ENCODE results near the gene CCM2.
"Not testable (repeated sequence)": the region's sequence is repeated elsewhere in the genome, so short reads cannot be mapped to it uniquely, and the experiment has no call there.

The CCM2 gene

DNA sequence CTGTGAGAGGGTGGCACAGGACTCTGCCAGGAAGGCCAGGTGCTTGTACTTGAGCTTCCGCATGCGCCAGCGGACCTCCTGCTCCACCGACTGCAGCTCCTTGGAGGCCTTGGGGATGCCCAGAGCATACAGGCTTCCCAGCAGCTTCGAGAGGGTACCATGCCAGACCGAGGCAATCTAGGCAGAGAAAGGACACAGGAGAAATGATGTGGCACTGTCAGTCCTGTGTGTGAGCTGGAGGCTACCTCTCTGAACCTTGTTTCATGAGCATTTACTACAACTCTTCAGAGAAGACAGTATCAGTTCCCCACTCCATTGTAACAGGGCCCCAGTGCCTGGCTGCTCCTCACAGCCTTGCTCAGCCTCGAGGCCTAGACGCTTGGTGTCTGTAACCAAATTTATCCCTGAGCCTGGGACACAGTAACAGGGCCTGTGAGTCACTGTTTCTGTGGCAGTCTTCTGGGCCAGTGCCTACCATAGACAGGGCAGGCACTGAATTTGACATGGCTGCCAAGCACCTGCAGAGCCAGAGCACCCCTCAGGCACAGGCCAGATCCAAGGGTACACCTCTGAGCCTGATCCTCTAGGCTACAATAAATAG, 105.7 kb downstream of the CCM2 start:
- peak overlapping the region in 1 of 21 experiments; percentile 0 for H3K27ac ChIP-seq
- no peak overlapping the region for H3K4me3 ChIP-seq

DNA sequence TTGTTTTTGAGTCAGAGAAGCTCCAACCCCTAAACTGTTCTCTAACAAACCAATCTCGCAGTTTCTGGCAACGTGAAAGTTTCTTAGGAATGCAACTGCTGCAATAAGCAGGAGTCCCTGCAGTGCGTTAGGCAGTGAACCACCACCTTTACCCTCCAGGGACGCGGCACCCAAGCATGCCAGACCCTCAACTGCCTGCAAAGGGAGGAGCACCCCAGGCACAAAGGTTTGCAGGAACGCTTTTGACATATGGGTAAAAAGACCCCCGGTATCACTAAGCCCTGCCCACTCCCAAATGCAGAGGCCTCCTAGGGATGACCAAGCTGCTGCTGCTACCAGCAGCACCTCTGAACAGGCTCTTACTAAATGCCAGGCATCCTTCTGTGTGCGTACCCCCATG, 106.8 kb downstream of the CCM2 start:
- Histone ChIP-seq H3K27ac (no peak overlapping the region), H3K4me3 (no peak overlapping the region)

GRCh38 chr7:45107356-45107755, 107.4 kb downstream of the CCM2 start:
- Histone ChIP-seq H3K27ac (no peak overlapping the region), H3K4me3 (no peak overlapping the region)

DNA sequence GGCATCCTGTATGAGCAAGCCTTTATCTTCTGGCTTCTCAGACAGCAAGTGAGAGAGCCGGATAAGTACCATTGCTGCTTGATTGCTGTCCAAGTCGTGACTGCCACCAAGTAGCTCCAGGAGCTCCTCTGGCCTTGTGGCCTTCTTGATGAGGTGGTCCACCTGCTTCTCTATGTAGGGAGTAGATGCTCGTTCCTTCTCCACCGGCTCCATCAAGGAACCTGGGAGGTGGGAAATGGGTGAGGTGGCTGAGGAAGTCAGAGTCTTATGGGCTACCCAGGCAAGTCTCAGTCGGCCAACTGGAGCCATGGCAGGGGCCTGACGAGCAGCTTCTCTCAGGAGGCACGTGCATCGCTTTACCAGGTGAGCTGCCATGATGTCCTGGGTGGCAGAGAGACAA, 108.9 kb downstream of the CCM2 start:
- Histone ChIP-seq H3K27ac (no peak overlapping the region), H3K4me3 (no peak overlapping the region)

- Histone ChIP-seq H3K4me3 (peak within 1 kb of the TSS; percentile 58 to 93 (median 78)), H3K27ac (peak within 1 kb of the TSS; percentile 82 to 96 (median 91))
Measured at GRCh38 chr7:45111298-45112223, 111.6 kb downstream of the CCM2 start, which contains the start of gene TBRG4. Gene TBRG4 (minus strand): TSS chr7:45111697. CDS start chr7:45109237, 2,460 bp downstream.

GRCh38 chr7:45112648-45113047, 112.6 kb downstream of the CCM2 start:
- H3K27ac ChIP-seq = peak overlapping the region in 4 of 21 experiments; percentile 92 to 94 (median 93)
- H3K4me3 ChIP-seq = peak overlapping the region in 1 of 7 experiments; percentile 93

- H3K27ac ChIP-seq, H3K4me3 ChIP-seq: not testable (repeated sequence)
Measured at GRCh38 chr7:45114257-45114656, 114.3 kb downstream of the CCM2 start.

DNA sequence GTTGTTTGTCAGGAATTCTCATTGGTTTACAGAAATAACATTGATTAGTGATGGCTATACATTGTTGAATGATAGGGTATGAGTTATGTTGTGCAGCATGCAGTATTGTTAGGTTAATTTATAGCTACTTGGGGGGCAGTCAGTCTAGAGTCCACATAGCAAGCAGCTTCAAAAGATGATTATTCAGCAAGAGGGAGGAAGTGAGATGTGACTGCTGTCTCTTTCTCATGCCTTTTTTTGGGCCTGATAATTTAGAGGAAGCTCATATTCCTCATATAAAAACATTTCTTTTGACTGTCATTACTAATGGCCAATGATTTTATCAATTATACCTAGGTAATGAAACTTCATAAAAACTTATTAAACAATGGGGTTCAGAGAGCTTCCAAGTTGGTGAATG, 114.9 kb downstream of the CCM2 start:
- H3K27ac ChIP-seq = no peak overlapping the region
- H3K4me3 ChIP-seq = no peak overlapping the region

GRCh38 chr7:45116048-45116447, 116.0 kb downstream of the CCM2 start:
- Histone ChIP-seq H3K4me3 (no peak overlapping the region), H3K27ac (no peak overlapping the region)

DNA sequence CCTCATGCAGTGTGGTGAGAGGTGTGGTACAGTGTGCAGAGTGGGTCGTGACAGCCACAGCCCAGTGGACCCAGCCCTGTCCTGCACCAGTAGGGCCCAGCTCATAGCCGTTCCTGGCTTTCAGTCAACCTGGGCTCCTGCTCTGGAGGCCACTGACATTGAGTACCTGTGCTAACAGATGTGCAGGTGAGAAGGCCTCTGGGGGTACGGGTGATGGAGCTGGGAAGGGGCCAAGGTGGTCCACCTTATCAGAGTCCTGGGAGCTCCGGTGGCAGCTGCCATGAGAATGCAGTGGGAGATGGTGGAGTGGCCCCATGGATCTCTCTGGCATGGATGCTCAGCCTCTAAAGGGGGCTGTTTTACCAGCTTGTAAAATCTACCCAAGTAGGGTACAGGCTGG, 117.6 kb downstream of the CCM2 start:
- H3K4me3 ChIP-seq = no peak overlapping the region
- no peak overlapping the region for H3K27ac ChIP-seq

- H3K27ac ChIP-seq = no peak overlapping the region
- no peak overlapping the region for H3K4me3 ChIP-seq
Measured at GRCh38 chr7:45118292-45118691, 118.3 kb downstream of the CCM2 start.

DNA sequence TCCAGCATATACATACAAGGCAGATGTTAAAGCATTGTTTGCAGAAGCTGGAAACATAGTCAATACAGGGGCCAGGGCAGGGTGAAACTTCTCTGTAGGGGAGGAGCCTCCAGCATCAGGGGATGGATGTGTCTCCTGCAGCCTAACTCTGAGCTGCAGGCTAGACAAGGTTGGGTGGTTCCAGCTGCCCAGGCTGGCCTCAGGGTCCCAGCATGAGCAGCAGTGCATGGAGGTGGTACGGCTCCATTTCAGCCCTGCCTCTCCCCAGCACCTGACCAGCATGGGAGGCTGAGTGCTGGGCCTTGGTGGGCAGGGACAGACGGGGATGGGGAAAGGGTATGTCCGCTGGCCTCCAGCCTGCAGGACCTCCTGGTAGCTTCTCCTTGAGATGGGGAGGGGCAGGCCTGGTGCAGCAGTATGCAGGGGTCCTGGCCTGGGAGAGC, 118.9 kb downstream of the CCM2 start:
- H3K27ac ChIP-seq = no peak overlapping the region

GRCh38 chr7:45119550-45119949, 119.5 kb downstream of the CCM2 start:
- Histone ChIP-seq H3K27ac (no peak overlapping the region), H3K4me3 (no peak overlapping the region)

More for the DNA sequence above, 118.9 kb downstream of the CCM2 start:
- no peak overlapping the region for H3K4me3 ChIP-seq

- Histone ChIP-seq H3K27ac (peak overlapping the region in 1 of 21 experiments; percentile 16), H3K4me3 (no peak overlapping the region)
Measured at GRCh38 chr7:45122975-45123860, 123.2 kb downstream of the CCM2 start.

DNA sequence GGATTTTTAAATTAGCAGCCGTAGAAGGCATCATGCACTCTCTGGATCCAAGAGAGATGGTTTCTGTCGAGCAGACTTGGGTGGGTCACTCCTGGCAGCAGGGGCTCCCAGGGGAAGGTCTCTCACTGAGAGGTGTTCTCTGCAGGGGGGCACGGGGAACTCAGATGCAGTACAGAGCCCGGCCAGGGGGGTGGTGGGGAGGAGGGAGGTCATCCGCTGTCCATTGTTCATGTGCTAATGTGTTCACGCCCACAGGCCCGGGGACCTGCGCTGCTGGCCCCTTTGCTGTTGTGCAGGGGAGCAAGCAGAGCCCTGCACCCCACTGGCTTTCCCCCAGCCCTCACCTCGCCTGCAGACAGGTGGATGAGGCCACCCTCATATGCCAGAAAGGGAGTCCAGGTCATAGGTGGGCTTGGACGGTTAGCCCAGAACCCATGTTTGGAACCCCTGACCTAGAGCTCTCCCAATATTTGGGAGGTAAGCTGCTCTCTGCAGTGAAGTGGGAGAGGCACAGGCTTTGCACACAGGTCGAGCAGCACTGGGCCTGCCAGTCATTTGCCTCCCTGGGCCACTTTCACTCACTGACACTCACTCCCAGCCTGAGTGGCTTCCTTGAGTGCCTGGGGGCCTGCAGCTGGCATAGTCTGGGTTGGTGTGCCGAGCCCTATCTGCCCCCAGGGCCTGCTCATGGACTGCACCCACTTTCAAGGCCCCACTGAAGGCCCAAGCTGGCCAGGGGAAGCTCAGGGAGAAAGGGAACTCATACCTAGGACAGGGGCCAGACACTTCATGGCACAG, 124.1 kb downstream of the CCM2 start:
- Histone ChIP-seq H3K4me3 (no peak overlapping the region), H3K27ac (peak overlapping the region in 1 of 21 experiments; percentile 16)

GRCh38 chr7:45125193-45125904, 125.3 kb downstream of the CCM2 start:
- Histone ChIP-seq H3K4me3 (no peak overlapping the region), H3K27ac (no peak overlapping the region)

Data from skin epidermis (tissue), 12 donors.